ENCODE results near the gene P2RY11.

The P2RY11 gene

GRCh38 chr19:10107254-10107653 lies 4.2 kb upstream of the P2RY11 start:
- TF ChIP-seq ZBTB7A (IDR thresholded peaks at IDR 0.05; ENCODE audit: low read depth) (no peak), TAF1 (IDR thresholded peaks at IDR 0.05; ENCODE audit: low read depth) (no peak), YY1 (IDR thresholded peaks at IDR 0.05; ENCODE audit: low read depth) (no peak), MAX (IDR thresholded peaks at IDR 0.05) (no peak), CEBPB (IDR thresholded peaks at IDR 0.05) (no peak), USF1 (IDR thresholded peaks at IDR 0.05) (no peak), EP300 (IDR thresholded peaks at IDR 0.05; ENCODE audit: borderline replicate concordance) (no peak), RAD21 (IDR thresholded peaks at IDR 0.05; ENCODE audit: low read depth) (no peak), FOXM1 (IDR thresholded peaks at IDR 0.05; ENCODE audit: borderline replicate concordance, low read depth) (no peak), REST (IDR thresholded peaks at IDR 0.05; ENCODE audit: low read depth) (no peak), TEAD4 (IDR thresholded peaks at IDR 0.05) (no peak), EGR1 (IDR thresholded peaks at IDR 0.05) (no peak), TCF12 (IDR thresholded peaks at IDR 0.05; ENCODE audit: low read depth) (no peak), CREB1 (IDR thresholded peaks at IDR 0.05; ENCODE audit: low read depth) (no peak), NFIC (IDR thresholded peaks at IDR 0.05) (no peak)

- TF ChIP-seq RAD21 (IDR thresholded peaks at IDR 0.05; ENCODE audit: low read depth): no peak
- TF ChIP-seq TEAD4 (IDR thresholded peaks at IDR 0.05): no peak
- no peak for TF ChIP-seq REST (IDR thresholded peaks at IDR 0.05; ENCODE audit: low read depth)
- TF ChIP-seq ZBTB7A (IDR thresholded peaks at IDR 0.05; ENCODE audit: low read depth): no peak
- no peak for TF ChIP-seq TAF1 (IDR thresholded peaks at IDR 0.05; ENCODE audit: low read depth)
- TF ChIP-seq MAX (IDR thresholded peaks at IDR 0.05): no peak
- TF ChIP-seq TCF12 (IDR thresholded peaks at IDR 0.05; ENCODE audit: low read depth): no peak
- no peak for TF ChIP-seq EP300 (IDR thresholded peaks at IDR 0.05; ENCODE audit: borderline replicate concordance)
- no peak for TF ChIP-seq NFIC (IDR thresholded peaks at IDR 0.05)
- no peak for TF ChIP-seq FOXM1 (IDR thresholded peaks at IDR 0.05; ENCODE audit: borderline replicate concordance, low read depth)
- TF ChIP-seq CREB1 (IDR thresholded peaks at IDR 0.05; ENCODE audit: low read depth): no peak
- no peak for TF ChIP-seq USF1 (IDR thresholded peaks at IDR 0.05)
- no peak for TF ChIP-seq YY1 (IDR thresholded peaks at IDR 0.05; ENCODE audit: low read depth)
- no peak for TF ChIP-seq CEBPB (IDR thresholded peaks at IDR 0.05)
- no peak for TF ChIP-seq EGR1 (IDR thresholded peaks at IDR 0.05)
Measured at GRCh38 chr19:10107817-10108367, 3.6 kb upstream of the P2RY11 start.

GRCh38 chr19:10109528-10109927 lies 2.0 kb upstream of the P2RY11 start:
- no peak for TF ChIP-seq NFIC (IDR thresholded peaks at IDR 0.05)
- TF ChIP-seq USF1 (IDR thresholded peaks at IDR 0.05): no peak

GRCh38 chr19:10110076-10110971 lies 1.2 kb upstream of the P2RY11 start:
- TF ChIP-seq TEAD4 (IDR thresholded peaks at IDR 0.05) (no peak), MAX (IDR thresholded peaks at IDR 0.05) (no peak), NFIC (IDR thresholded peaks at IDR 0.05) (no peak), RAD21 (IDR thresholded peaks at IDR 0.05; ENCODE audit: low read depth) (no peak)

- TF ChIP-seq YY1 (IDR thresholded peaks at IDR 0.05; ENCODE audit: low read depth) (no peak), RAD21 (IDR thresholded peaks at IDR 0.05; ENCODE audit: low read depth) (no peak), TCF12 (IDR thresholded peaks at IDR 0.05; ENCODE audit: low read depth) (no peak), MAX (IDR thresholded peaks at IDR 0.05) (no peak), USF1 (IDR thresholded peaks at IDR 0.05) (no peak), FOXM1 (IDR thresholded peaks at IDR 0.05; ENCODE audit: borderline replicate concordance, low read depth) (no peak), TAF1 (IDR thresholded peaks at IDR 0.05; ENCODE audit: low read depth) (no peak), EP300 (IDR thresholded peaks at IDR 0.05; ENCODE audit: borderline replicate concordance) (no peak), ZBTB7A (IDR thresholded peaks at IDR 0.05; ENCODE audit: low read depth) (no peak), TEAD4 (IDR thresholded peaks at IDR 0.05) (no peak)
Measured at GRCh38 chr19:10110972-10111317, 548 bp upstream of the P2RY11 start.

All from Ishikawa (cell line).